HG03064 (cell line): Measurements from ENCODE around the gene NUP93.

Experiments
- ATAC-seq: cut with Tn5 transposase; IDR thresholded peaks from one replicate; pipeline ENCODE4 v1.9.1; 2021; ENCODE audit warnings: low read depth; ENCODE audit not compliant: unreplicated experiment

The NUP93 gene

GRCh38 chr16:56741399-56741798, 11.5 kb downstream of the NUP93 start:
- no peak for ATAC-seq

DNA sequence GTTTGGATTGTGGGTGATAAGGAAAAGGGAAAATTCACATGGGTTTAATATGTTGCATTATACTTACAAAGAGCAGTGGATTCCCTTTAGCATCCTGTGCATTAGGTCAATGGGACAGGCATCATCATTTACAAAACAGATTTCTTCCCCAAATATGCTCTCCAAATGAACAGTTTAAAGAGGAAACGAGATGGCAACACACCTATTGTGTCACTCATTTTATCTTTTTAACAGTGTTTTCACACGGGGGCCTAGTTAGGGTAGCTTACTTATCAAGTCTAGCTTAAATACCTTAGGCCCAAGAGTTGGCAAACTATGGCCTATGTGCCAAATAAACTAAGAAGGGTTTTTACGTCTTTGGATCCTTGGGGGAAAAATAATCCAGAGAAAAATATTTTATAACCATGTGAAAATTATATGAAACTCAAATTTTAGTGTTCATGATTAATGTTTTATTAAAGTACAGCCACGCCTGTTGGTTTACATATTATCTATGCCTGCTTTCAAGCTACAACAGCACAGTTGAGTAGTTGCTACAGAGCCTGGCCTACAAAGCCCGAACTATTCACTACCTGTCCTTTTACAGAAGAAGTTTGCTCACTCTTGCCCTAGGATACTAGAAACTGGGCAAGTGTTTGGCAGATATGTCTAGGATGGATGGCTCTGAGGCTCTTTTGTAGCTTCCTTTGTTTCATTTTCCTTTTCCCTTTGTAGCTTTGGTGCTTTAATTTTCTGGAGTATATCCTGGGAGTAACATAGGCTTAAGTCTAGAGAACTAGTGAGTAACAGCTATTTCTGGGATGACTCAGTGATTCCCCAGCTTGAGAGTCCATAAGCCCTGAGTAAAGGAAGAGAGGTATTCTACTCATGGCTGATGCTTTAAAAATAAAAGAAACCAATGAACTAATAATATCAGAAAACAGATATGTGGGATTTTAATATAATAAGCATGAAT, 12.4 kb downstream of the NUP93 start:
- ATAC-seq: no peak

DNA sequence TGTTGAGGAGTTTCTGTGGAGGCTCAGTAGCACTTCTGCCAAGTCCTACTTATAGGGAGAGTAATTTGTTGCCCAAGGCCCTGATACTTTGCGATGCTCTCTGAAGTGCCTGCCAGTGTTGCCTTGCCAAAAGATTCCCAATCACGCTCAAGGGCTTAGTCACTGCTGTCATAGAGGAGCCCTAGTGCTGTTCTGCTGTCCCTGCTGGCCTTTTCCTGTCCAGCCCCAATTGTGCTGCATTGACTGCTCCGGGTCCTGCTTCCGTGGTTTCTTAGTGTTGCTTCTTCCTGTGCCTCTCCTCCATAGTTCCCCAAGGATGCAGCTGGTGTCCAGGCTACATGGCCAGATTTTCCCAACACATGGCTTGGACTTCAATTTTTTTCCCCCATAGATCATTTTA, 13.9 kb downstream of the NUP93 start:
- no peak for ATAC-seq

- ATAC-seq: no peak
Measured at GRCh38 chr16:56744996-56745640, 15.2 kb downstream of the NUP93 start.

- ATAC-seq: no peak
Measured at GRCh38 chr16:56747486-56748045, 17.6 kb downstream of the NUP93 start.

- no peak for ATAC-seq
Measured at GRCh38 chr16:56748191-56748590, 18.3 kb downstream of the NUP93 start.

DNA sequence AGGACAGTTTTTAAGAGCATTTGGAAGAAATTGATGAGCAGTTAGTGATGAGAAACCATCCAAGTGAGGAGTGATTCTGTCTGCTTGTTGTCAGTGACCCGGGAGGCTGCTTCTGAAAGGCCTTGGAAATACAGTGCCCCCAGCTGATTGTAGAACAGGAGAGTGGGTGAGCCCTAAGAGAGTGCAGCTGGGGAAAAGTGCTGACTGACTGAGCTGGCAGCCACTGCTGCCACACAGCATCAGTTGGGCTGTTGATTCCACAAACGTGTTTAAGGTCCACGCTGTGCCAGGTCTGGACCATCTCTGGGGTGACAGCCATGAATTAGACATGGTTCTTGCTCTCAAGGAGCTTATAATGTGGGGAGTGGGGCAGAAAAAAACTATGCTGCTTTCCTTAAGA, 18.9 kb downstream of the NUP93 start:
- no peak for ATAC-seq

DNA sequence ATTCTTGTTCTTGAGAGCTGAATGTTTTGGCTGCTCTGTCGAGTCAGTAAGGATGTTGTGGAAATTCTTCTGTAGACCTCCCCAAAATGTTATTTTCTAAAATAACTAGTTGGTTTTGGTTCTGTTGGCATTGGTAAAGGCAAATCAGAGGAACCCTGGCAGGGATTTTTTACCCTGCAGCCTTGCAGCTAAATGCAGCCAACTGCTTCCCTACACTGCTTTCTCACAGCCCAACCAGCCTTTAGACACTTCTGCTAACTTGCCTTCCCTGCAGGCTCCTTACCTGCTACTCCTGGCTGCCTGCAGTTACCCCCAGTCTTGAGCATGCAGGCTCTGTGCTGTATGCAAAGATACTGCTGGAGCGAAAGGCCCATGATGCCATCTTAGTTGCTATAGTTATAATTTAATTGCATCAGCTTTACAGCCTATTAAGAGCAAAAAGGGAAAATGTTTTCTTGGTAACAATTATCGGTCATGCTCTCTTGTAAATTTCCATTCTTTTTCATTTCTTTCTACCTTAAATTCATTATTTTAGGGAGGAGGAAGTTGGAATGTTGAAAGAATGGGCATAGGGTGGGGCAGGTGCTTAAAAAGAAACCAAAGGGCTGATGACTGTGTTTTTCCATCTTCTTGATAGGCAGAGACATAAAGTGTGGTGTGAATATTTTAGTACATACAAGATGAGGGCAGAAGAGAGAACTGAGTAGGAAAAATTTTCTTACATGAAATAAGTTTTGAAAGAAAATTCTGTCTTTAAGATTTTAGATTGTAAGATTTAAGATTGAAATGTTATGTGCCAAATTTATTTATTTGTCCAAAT, 20.0 kb downstream of the NUP93 start:
- ATAC-seq: no peak

GRCh38 chr16:56753410-56753809, 23.5 kb downstream of the NUP93 start:
- no peak for ATAC-seq

- ATAC-seq: no peak
Measured at GRCh38 chr16:56755038-56755437, 25.1 kb downstream of the NUP93 start.

DNA sequence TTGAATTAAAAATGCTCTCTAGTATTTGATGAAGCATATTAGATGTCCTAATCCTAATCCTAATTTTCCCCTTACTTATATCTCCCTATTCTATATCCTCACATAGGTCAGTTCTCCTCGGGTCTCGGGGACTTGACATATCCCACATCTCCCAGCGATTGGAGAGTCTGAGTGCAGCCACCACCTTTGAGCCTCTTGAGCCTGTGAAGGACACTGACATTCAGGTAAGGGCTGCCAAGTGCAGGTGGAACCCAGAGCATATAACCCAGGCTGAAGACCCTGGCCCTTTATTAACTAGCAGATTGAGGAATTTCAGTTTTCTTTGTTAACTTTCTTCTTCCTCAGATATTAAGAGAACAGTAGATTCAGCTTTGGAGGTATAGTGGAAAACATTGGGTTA, 28.5 kb downstream of the NUP93 start:
- no peak for ATAC-seq

DNA sequence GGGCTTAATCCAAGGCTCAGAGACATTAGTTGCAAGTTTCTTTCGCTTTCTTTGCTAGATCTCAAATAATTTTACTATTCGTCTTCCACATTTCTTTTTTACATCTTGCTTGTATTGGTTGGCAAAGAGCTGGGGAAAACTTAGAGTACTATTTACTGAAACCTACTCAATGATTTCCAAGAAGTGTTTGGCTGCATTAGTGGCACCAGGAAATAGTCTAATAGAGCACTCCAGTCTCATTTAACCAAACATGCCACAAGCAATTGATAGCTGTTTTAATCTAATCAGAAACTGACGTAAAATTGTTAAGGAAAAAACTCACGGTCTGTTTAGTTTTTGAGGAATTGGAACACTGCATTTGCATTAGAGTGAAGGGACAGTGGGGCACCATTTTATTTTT, 29.0 kb downstream of the NUP93 start:
- ATAC-seq: no peak

DNA sequence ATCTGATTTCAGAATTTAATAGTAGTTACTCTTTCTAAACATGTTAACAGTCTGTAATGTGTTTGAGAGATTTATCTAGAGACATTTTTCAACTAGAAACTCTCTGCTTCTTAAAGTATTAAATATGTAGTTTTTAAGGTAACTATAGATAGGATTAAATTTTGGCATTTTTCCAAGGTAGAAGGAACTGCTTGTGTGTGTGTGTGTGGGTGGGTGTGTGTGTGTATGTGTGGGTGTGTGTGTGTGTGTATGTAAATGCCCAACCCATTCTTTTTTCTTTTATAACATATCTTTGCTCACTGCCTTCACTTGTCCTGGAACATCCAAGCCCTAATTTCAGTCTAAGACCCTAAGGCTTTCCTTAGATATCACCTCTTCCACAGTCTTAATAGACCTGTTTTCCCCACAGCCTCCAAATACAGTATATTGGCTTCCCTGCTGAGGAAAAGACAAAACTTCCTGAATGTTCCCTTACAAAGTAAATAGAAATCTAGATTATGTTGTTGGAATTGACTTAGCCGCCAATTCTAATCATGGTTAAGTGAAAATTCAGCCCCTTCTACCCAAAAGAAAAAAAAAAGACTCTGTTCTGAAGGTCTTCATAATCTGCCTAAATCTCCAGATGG, 33.5 kb downstream of the NUP93 start:
- no peak for ATAC-seq

GRCh38 chr16:56764835-56765234, 34.9 kb downstream of the NUP93 start:
- ATAC-seq: no peak

DNA sequence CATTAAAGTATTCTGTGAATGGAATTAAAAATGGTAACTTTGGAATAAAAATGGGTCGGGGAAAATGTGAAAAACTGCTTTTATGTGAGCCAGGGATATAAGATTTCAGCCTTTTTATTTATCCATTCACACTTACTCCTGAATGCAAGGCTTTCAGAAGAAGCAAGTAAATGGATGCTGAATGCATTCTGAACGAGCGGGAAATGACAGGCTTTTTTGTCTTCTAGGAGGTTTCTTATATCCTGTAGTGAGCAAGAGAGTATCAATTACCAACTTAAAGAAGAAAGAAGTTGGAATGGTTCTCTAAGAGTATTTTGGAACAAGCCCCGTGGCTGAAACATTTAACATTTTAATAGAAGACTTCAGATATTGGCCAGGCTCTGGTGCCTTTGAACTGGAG, 36.0 kb downstream of the NUP93 start:
- ATAC-seq: no peak

GRCh38 chr16:56767024-56767423, 37.1 kb downstream of the NUP93 start:
- ATAC-seq: no peak

GRCh38 chr16:56769677-56770076, 39.7 kb downstream of the NUP93 start:
- no peak for ATAC-seq

GRCh38 chr16:56771558-56772279, 41.8 kb downstream of the NUP93 start:
- no peak for ATAC-seq

GRCh38 chr16:56773532-56773931, 43.6 kb downstream of the NUP93 start:
- no peak for ATAC-seq
